H1 (cell line): ENCODE measurements around the gene SELENOS. TPM values are rescaled to one million over a fixed set of nuclear protein-coding genes. Genes with fewer than 3 reads are reported as not detected.

Experiments used
- CTCF ChIA-PET: fragments of 300-600 bp; sonication (Branson Sonifier 250); formaldehyde crosslinking; loops from one replicate; lab custom pipeline; 2021; ENCODE audit not compliant: partially characterized antibody; lab: Charles Lee
- POLR2A ChIA-PET: fragments of 300-600 bp; sonication (Branson Sonifier 250); formaldehyde crosslinking; loops from one replicate; lab custom pipeline; 2021; ENCODE audit warnings: inconsistent platforms; ENCODE audit not compliant: partially characterized antibody; lab: Charles Lee
- DNase-seq, 2 experiments: peaks; one replicate each; pipeline versions ENCODE4 v3.0.0 to v3.0.0-alpha.2; 2010 to 2022; ENCODE audit warnings: low spot score in 2 of 2, low read depth in 1 of 2, mixed read lengths in 1 of 2
- FAIRE-seq: peaks from 2 replicates; lab custom pipeline; 2011; peaks lifted over from hg19 to GRCh38; lab: Jason Lieb, UNC
- H2AFZ ChIP-seq: 2 replicates; pipeline ENCODE4 v1.8.1; 2012; ENCODE audit warnings: low read length, inconsistent platforms
- H2AK5ac ChIP-seq: 2 replicates; pipeline ENCODE4 v1.6.1; 2013; ENCODE audit warnings: low read depth, low read length
- H2BK120ac ChIP-seq: replicated peaks from 2 replicates; pipeline ENCODE3; 2013; ENCODE audit warnings: low read depth, low read length, inconsistent platforms
- H2BK12ac ChIP-seq: 2 replicates; pipeline ENCODE4 v1.6.1; 2013; ENCODE audit warnings: low read depth, low read length
- H2BK15ac ChIP-seq: 2 replicates; pipeline ENCODE4 v1.6.1; 2013; ENCODE audit warnings: low read length
- H2BK20ac ChIP-seq: 2 replicates; pipeline ENCODE4 v1.6.1; 2013; ENCODE audit warnings: low read length
- H2BK5ac ChIP-seq: 2 replicates; pipeline ENCODE4 v1.6.1; 2013; ENCODE audit warnings: low read depth, low read length
- H3K14ac ChIP-seq: 2 replicates; pipeline ENCODE4 v1.6.1; 2013; ENCODE audit warnings: inconsistent platforms; ENCODE audit not compliant: insufficient read length
- H3K18ac ChIP-seq: 2 replicates; pipeline ENCODE4 v1.6.1; 2013; ENCODE audit warnings: low read length; ENCODE audit errors: extremely low read depth
- H3K23ac ChIP-seq: 2 replicates; pipeline ENCODE4 v1.6.1; 2013; ENCODE audit warnings: inconsistent platforms; ENCODE audit not compliant: insufficient read length
- H3K23me2 ChIP-seq: 2 replicates; pipeline ENCODE4 v1.6.1; 2013; ENCODE audit warnings: low read depth, low read length
- H3K27ac ChIP-seq: 2 replicates; pipeline ENCODE4 v1.6.1; 2011; ENCODE audit warnings: low read depth, low read length, inconsistent platforms
- H3K27me3 ChIP-seq, 4 experiments: replicated peaks in 1 of 4; 1 replicate in 1 of 4; 2 replicates in 3 of 4; pipeline versions ENCODE4 v1.6.1 to v1.8.1; 2011 to 2013; ENCODE audit warnings: low read length in 3 of 4, mild to moderate bottlenecking in 3 of 4, inconsistent platforms in 2 of 4, mixed read lengths in 2 of 4, moderate library complexity in 1 of 4; ENCODE audit not compliant: control insufficient read depth in 3 of 4, insufficient read depth in 3 of 4; ENCODE audit errors: extremely low read depth in 1 of 4
- H3K36me3 ChIP-seq, 4 experiments: 2 replicates each; pipeline versions ENCODE4 v1.6.1 to v1.8.1; 2011 to 2013; ENCODE audit warnings: mild to moderate bottlenecking in 4 of 4, low read length in 3 of 4, moderate library complexity in 2 of 4, control low read depth in 1 of 4, inconsistent platforms in 1 of 4; ENCODE audit not compliant: insufficient read depth in 4 of 4, control insufficient read depth in 2 of 4
- H3K4ac ChIP-seq: replicated peaks from 2 replicates; pipeline ENCODE3; 2013; ENCODE audit warnings: low read length, low read depth, mixed read lengths, inconsistent platforms; ENCODE audit not compliant: insufficient read length
- H3K4me1 ChIP-seq, 4 experiments: replicated peaks in 1 of 4; 1 replicate in 1 of 4; 2 replicates in 3 of 4; pipeline versions ENCODE4 v1.6.1 to v1.8.1; 2011 to 2013; ENCODE audit warnings: low read length in 3 of 4, inconsistent platforms in 2 of 4, mixed read lengths in 1 of 4; ENCODE audit not compliant: insufficient read depth in 4 of 4, control insufficient read depth in 3 of 4
- H3K4me2 ChIP-seq, 2 experiments: 2 replicates each; pipeline versions ENCODE4 v1.6.1 to v1.8.1; 2011 to 2013; ENCODE audit warnings: low read depth in 2 of 2, low read length in 2 of 2, control low read depth in 1 of 2, inconsistent platforms in 1 of 2, mild to moderate bottlenecking in 1 of 2; ENCODE audit not compliant: insufficient read depth in 1 of 2
- H3K4me3 ChIP-seq, 4 experiments: fragments of 200-600, 300-600 bp in 1 of 4; sonication (generic), shearing (Covaris generic), sonication (Bioruptor Twin) in 1 of 4; 2 replicates each; pipeline versions ENCODE4 v1.5.1 to v1.8.1; 2011 to 2016; ENCODE audit warnings: low read length in 4 of 4, low read depth in 3 of 4, control low read depth in 2 of 4, inconsistent platforms in 2 of 4, mild to moderate bottlenecking in 2 of 4, mixed read lengths in 1 of 4, moderate library complexity in 1 of 4; ENCODE audit not compliant: insufficient read depth in 2 of 4; ENCODE audit errors: extremely low read depth in 1 of 4
- H3K56ac ChIP-seq: replicated peaks from 2 replicates; pipeline ENCODE3; 2013; ENCODE audit warnings: low read depth, mild to moderate bottlenecking, mixed read lengths, low read length, inconsistent platforms; ENCODE audit not compliant: insufficient read length
- H3K79me1 ChIP-seq: 2 replicates; pipeline ENCODE4 v1.6.1; 2013; ENCODE audit warnings: low read depth, low read length, control low read depth
- H3K79me2 ChIP-seq, 2 experiments: 2 replicates each; pipeline versions ENCODE4 v1.6.1 to v1.8.1; 2012 to 2013; ENCODE audit warnings: low read length in 2 of 2, mild to moderate bottlenecking in 2 of 2, inconsistent platforms in 1 of 2; ENCODE audit not compliant: insufficient read depth in 2 of 2, control insufficient read depth in 1 of 2
- H3K9ac ChIP-seq, 4 experiments: replicated peaks in 1 of 4; 1 replicate in 1 of 4; 2 replicates in 3 of 4; pipeline versions ENCODE4 v1.6.1 to v1.8.1; 2011 to 2013; ENCODE audit warnings: low read depth in 3 of 4, low read length in 3 of 4, control low read depth in 2 of 4, mild to moderate bottlenecking in 2 of 4, moderate library complexity in 2 of 4, inconsistent platforms in 1 of 4; ENCODE audit errors: extremely low read depth in 1 of 4
- H3K9me3 ChIP-seq, 2 experiments: 2 replicates each; pipeline versions ENCODE4 v1.6.1 to v1.8.1; 2012 to 2013; ENCODE audit warnings: mild to moderate bottlenecking in 2 of 2, moderate library complexity in 2 of 2, control low read depth in 1 of 2, inconsistent platforms in 1 of 2, low read depth in 1 of 2, low read length in 1 of 2, mixed read lengths in 1 of 2; ENCODE audit not compliant: insufficient read depth in 2 of 2
- H4K20me1 ChIP-seq, 2 experiments: replicated peaks in 1 of 2; 2 replicates each; pipeline versions ENCODE3 to v1.8.1; 2011 to 2013; ENCODE audit warnings: inconsistent platforms in 2 of 2, low read length in 2 of 2, mild to moderate bottlenecking in 1 of 2; ENCODE audit not compliant: insufficient read depth in 2 of 2, control insufficient read depth in 1 of 2
- H4K5ac ChIP-seq: 2 replicates; pipeline ENCODE4 v1.6.1; 2013; ENCODE audit warnings: low read length, low read depth, mixed read lengths, inconsistent platforms; ENCODE audit not compliant: insufficient read length
- H4K8ac ChIP-seq: 2 replicates; pipeline ENCODE4 v1.8.0; 2013; ENCODE audit warnings: mild to moderate bottlenecking, moderate library complexity, low read length, inconsistent platforms; ENCODE audit not compliant: insufficient read depth; ENCODE audit errors: extremely low read depth
- H4K91ac ChIP-seq: replicated peaks from 2 replicates; pipeline ENCODE3; 2013; ENCODE audit warnings: low read length, mixed read lengths, inconsistent platforms; ENCODE audit not compliant: insufficient read length
- RXRA ChIP-seq: IDR thresholded peaks from 2 replicates; pipeline ENCODE4 v1.6.1; 2011; ENCODE audit warnings: low read depth, mild to moderate bottlenecking, low read length, moderate library complexity; ENCODE audit not compliant: insufficient read depth
- TBP ChIP-seq: IDR thresholded peaks from 2 replicates; pipeline ENCODE4 v1.6.1; 2011; ENCODE audit warnings: low read depth, low read length, improper control_type of control experiment
- YY1 ChIP-seq: IDR thresholded peaks from 2 replicates; pipeline ENCODE4 v1.6.1; 2011; ENCODE audit warnings: low read depth, mild to moderate bottlenecking, low read length
- WGBS, 2 experiments: shearing (Covaris generic) in 1 of 2; methylation state at CpG; one replicate each; pipeline versions ENCODE4 v1.1.6 to v1.1.7; 2013 to 2015; ENCODE audit warnings: low lambda C conversion rate in 2 of 2, mixed read lengths in 2 of 2, inconsistent platforms in 1 of 2, low coverage in 1 of 2, missing lambda C conversion rate in 1 of 2; ENCODE audit not compliant: insufficient replicate concordance in 2 of 2, insufficient coverage in 1 of 2, insufficient read length in 1 of 2; ENCODE audit errors: extremely low coverage in 1 of 2, missing lambda C conversion rate in 1 of 2; 5-methylcytosine and 5-hydroxymethylcytosine counted together
- polyA plus RNA-seq, 7 experiments: library from polyadenylated mRNA; depleted of rRNA in 3 of 7; stranded (reverse) in 5 of 7; unstranded in 2 of 7; fragments of >200 nt in 5 of 7; fragments of 200-250 nt in 2 of 7; gene quantifications; 1 replicate in 5 of 7; 2 replicates in 1 of 7; 4 replicates in 1 of 7; pipeline versions ENCODE4 v1.2.1 to v1.2.3, GENCODE V29; 2011 to 2013; ENCODE audit warnings: missing spikeins in 2 of 7, mixed read lengths in 2 of 7
- total RNA-seq: library from RNA; stranded (reverse); fragmentation: NEBNext Ultra II Directional; extraction: Animal tissue kit (Norgen Biotek cat#: 25700); gene quantifications from 2 replicates; pipeline ENCODE4 v1.2.1, GENCODE V29; 2021

SELENOS gene
- total and polyA plus RNA-seq, 2 of the 8 experiments (the other 6 are each of a cell fraction or from before 2014, with no cell fraction given) = 45.1 to 46.0 TPM

GRCh38 chr15:101308604-101309435 lies 31.5 kb upstream of the SELENOS start:
- no peak overlapping the region for H4K91ac ChIP-seq
- no peak overlapping the region for H4K5ac ChIP-seq
- no peak overlapping the region; the same call in 1 of the 2 replicates for H4K8ac ChIP-seq
- H3K9me3 ChIP-seq = no peaks in the 10 kb centered on the region
- no peak overlapping the region for H3K18ac ChIP-seq
- H3K79me1 ChIP-seq = no peaks in the 10 kb centered on the region
- CTCF ChIA-PET = interaction anchor here (1.1 to 9.4 kb wide), 7 partner anchors 9 to 332 kb away, joined by 3 to 94 read pairs (median 3); no protein-coding TSS in a partner anchor
- WGBS, 2 experiments = 88% methylated on average over 20 of the region's 20 CpGs; no CpG with 5 or more reads in 1 of the 2 experiments
- no peak overlapping the region for H3K4ac ChIP-seq
- no peak for TF ChIP-seq TBP
- TF ChIP-seq YY1 = no peak
- TF ChIP-seq RXRA = no peak
- no peaks in the 10 kb centered on the region for H3K36me3 ChIP-seq
- H3K27ac ChIP-seq = no peak overlapping the region
- no peak overlapping the region for H2AK5ac ChIP-seq
- FAIRE-seq (no peak), DNase-seq (no peak)
- H3K4me1 ChIP-seq = peaks cover 0 to 5% (median 0%) of the 10 kb centered on the region in 4 experiments; a peak in 1 of 7 replicates
- H2AFZ ChIP-seq = no peak overlapping the region
- no peak overlapping the region for H3K9ac ChIP-seq
- H3K23ac ChIP-seq = no peak overlapping the region
- H2BK120ac ChIP-seq = no peak overlapping the region
- H2BK20ac ChIP-seq = no peak overlapping the region
- peak overlapping the region; percentile 88; the same call in 1 of the 2 replicates for H2BK15ac ChIP-seq
- H3K4me2 ChIP-seq = no peak overlapping the region
- no peaks in the 10 kb centered on the region for H4K20me1 ChIP-seq
- no peak overlapping the region for H2BK12ac ChIP-seq
- H3K27me3 ChIP-seq = no peaks in the 10 kb centered on the region
- no peak overlapping the region for H3K56ac ChIP-seq
- POLR2A ChIA-PET = interaction anchor here (1.2 kb wide), 1 partner anchor 315 kb away, joined by 3 read pairs; no protein-coding TSS in a partner anchor
- H3K23me2 ChIP-seq = no peaks in the 10 kb centered on the region
- H3K79me2 ChIP-seq = no peaks in the 10 kb centered on the region
- H2BK5ac ChIP-seq = no peak overlapping the region
- H3K14ac ChIP-seq = no peak overlapping the region
- H3K4me3 ChIP-seq = no peak overlapping the region
